NK-92 (cell line): ENCODE data around the gene SLC7A4.
"Not testable (repeated sequence)": the region's sequence is repeated elsewhere in the genome, so short reads cannot be mapped to it uniquely, and the experiment has no call there.

Experiments
- DNase-seq: peaks from one replicate; lab custom pipeline; 2025; ENCODE audit not compliant: unreplicated experiment; lab: John Stamatoyannopoulos, UW

SLC7A4 gene

GRCh38 chr22:21043860-21044535 is 11.6 kb upstream of the SLC7A4 start:
- no peak for DNase-seq

DNA sequence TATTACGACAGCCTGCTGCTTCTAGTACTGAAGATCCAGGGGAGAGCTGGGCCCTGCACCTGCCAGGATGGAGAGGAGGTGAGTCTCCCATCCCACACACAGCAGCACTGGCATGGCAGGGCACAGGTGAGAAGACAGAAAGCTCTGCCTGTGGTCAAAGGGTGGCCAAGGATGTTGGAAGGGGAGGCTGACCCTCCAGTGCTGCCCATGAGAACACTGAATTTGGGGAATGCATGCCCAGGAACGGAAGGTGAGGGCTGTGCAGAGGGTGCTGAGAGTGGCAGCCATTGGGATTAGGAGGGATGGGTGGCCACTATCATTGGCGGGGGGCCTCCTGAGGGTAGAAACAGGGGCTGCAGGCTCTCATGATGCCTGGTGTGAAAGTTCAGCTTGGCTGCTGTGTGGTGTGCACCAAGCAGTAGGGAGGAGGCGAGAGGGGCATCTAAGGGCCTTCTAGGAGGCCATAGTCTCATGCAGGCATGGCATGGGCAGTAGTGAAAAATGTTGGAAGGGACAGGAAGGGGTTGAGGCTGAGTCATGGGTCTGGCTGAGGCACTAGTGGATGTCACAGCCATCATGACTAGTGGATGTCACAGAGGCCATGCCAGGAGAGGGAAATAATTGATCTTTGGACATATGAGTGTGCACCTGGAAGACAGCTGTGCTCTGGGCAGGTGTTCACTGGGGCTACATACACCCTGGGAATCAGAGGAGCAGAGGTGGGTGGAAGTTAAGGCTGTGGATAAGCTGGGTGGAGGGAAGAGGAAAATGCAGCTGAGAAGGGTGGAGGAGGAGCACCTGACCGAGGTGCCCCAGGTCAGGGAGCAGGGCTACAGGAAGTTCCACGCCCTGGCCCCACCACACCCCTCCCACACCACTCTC is 10.9 kb upstream of the SLC7A4 start:
- DNase-seq, result no peak

GRCh38 chr22:21041937-21042336 is 9.6 kb upstream of the SLC7A4 start:
- DNase-seq, result no peak

GRCh38 chr22:21039158-21039557 is 6.8 kb upstream of the SLC7A4 start:
- not testable (repeated sequence) for DNase-seq

DNA sequence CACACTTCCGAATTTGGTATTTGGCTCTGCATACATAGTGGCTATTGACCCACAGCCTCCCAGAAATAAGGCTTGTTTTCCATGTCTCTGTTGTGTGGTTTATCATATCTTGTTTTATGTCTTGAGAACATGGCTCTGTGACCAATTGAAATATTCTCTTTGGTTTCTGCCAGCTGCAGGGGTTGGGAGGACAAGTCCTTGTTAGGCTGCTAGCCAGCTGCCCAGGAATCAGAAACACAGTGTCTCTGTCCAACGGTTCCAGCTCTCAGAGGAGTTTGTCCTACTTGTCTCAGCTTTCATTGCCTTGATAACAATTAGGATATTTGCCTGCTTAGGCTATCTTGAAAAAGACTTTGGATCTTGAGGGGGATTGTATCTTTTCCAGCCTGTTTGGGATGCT is 6.0 kb upstream of the SLC7A4 start:
- DNase-seq, result no peak

DNA sequence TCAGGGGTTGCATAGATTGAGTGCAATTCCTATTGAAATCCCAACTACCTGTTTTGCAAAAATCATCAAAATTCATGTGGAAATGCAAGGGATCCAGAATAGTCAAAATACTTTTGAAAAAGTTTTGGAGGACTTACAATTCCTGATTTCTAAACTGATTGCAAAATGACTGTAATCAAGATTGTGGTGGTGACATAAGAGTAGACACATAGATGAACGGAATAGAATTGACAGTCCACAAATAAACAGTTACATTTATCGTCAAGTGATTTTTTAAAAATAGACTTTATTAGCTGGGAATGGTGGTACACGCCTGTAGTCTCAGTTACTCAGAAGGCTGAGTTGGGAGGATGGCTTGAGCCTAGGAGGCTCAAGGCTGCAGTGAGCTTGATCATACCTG is 2.6 kb upstream of the SLC7A4 start:
- DNase-seq, result no peak

DNA sequence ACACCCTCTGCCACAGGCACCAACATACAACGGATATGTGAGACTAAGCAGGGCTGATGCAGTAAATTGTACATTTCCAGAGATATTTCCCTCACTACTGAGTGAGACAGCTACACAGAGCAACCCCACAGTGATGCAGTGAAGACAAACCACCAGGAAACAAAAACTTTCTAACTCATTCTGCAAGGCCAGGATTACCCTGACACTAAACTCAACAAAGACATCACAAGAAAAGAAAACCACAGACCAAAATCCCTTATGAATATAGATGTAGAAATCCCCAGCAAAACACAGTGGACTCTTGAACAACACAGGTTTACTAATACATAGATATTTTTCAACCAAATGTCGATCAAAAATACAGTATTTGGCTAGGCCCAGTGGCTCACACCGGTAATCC is 1.5 kb upstream of the SLC7A4 start:
- DNase-seq, result no peak

- DNase-seq, result no peak
Measured at GRCh38 chr22:21032868-21033688, 717 bp upstream of the SLC7A4 start.

- no peak for DNase-seq
Measured at GRCh38 chr22:21031545-21032036, 770 bp downstream of the SLC7A4 start.

- DNase-seq, result no peak
Measured at GRCh38 chr22:21030621-21031544, 1.5 kb downstream of the SLC7A4 start.

- no peak for DNase-seq
Measured at GRCh38 chr22:21030032-21030431, 2.3 kb downstream of the SLC7A4 start.

DNA sequence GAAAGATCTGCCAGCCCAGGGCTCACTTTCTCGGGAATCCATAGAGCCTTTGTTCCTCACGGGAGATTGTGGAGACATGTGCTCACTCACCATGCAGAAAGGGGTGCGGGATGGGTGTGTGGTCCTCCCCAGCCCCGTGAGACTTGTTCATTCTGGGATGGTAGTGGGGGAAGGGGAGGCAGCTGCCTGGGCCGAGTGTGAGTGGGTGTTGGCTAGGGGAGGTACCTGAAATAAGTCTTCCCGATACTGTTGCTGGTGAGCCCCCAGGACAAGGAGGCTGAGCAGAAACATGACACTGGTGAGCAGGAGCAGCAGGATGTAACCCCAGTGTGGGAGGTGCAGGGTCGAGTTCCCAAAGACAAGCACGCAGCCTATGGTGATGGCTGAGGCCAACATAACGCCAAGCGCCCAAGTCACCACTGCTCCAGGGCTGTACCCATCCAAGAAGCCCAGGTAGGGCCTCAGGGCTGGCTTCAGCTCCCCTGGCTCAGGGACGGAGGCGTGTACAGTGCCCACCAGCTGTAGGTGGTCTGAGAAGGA is 2.8 kb downstream of the SLC7A4 start:
- no peak for DNase-seq

- DNase-seq, result no peak
Measured at GRCh38 chr22:21028277-21029251, 3.8 kb downstream of the SLC7A4 start.

GRCh38 chr22:21026783-21027692 is 5.3 kb downstream of the SLC7A4 start:
- DNase-seq, result no peak

- DNase-seq, result no peak
Measured at GRCh38 chr22:21025763-21026755, 6.3 kb downstream of the SLC7A4 start.

- no peak for DNase-seq
Measured at GRCh38 chr22:21025266-21025665, 7.1 kb downstream of the SLC7A4 start.
